HepG2 (cell line): ENCODE data around the gene RAD18. TPM values are rescaled to one million over a fixed set of nuclear protein-coding genes. Genes with fewer than 3 reads are reported as not detected.

Source experiments
- HBP1 ChIP-seq: IDR thresholded peaks from 2 replicates; pipeline ENCODE4 v1.6.1; 2016; ENCODE audit warnings: low read depth, control low read depth
- HDAC2 ChIP-seq: sonication (generic); formaldehyde crosslinking; IDR thresholded peaks from 2 replicates; pipeline ENCODE4 v1.4.0; 2020; ENCODE audit warnings: missing genetic modification reagents
- HMGXB4 ChIP-seq, 2 experiments: sonication (generic) in 1 of 2; formaldehyde crosslinking in 1 of 2; IDR thresholded peaks; 2 replicates each; pipeline versions ENCODE4 v1.4.0 to v1.6.1; 2018 to 2020; ENCODE audit warnings: missing genetic modification reagents in 2 of 2, borderline replicate concordance in 1 of 2, low read depth in 1 of 2, mild to moderate bottlenecking in 1 of 2, missing biosample characterization in 1 of 2
- JUN ChIP-seq: sonication (generic); formaldehyde crosslinking; IDR thresholded peaks from 2 replicates; pipeline ENCODE4 v1.4.0; 2020; ENCODE audit warnings: mild to moderate bottlenecking, missing genetic modification reagents
- RORA ChIP-seq: sonication (generic); formaldehyde crosslinking; IDR thresholded peaks from 2 replicates; pipeline ENCODE4 v1.5.0; 2020; ENCODE audit warnings: mild to moderate bottlenecking, missing genetic modification reagents, moderate library complexity
- ZNF260 ChIP-seq: sonication (generic); formaldehyde crosslinking; IDR thresholded peaks from 2 replicates; pipeline ENCODE4 v1.4.0; 2020; ENCODE audit warnings: missing genetic modification reagents, low read depth, mild to moderate bottlenecking, borderline replicate concordance
- ZNF564 ChIP-seq: sonication (generic); formaldehyde crosslinking; IDR thresholded peaks from 2 replicates; pipeline ENCODE4 v1.8.1; 2023; ENCODE audit warnings: mild to moderate bottlenecking, missing genetic modification reagents
- ZNF572 ChIP-seq: sonication (generic); formaldehyde crosslinking; IDR thresholded peaks from 2 replicates; pipeline ENCODE4 v1.5.1; 2020; ENCODE audit warnings: mild to moderate bottlenecking, missing genetic modification reagents
- ZNF607 ChIP-seq: sonication (generic); formaldehyde crosslinking; IDR thresholded peaks from 2 replicates; pipeline ENCODE4 v1.5.1; 2020; ENCODE audit warnings: missing genetic modification reagents, mild to moderate bottlenecking, borderline replicate concordance
- polyA plus RNA-seq, 8 experiments: library from polyadenylated mRNA; depleted of rRNA in 3 of 8; stranded (reverse) in 7 of 8; unstranded in 1 of 8; fragments of >200 nt; fragmentation: Illumina TruSeq in 4 of 8; extraction: Trizol in 4 of 8; gene quantifications; 2 replicates each; pipeline versions ENCODE4 v1.2.1 to v1.2.3, GENCODE V29; 2011 to 2016; ENCODE audit warnings: low read depth in 4 of 8, missing spikeins in 1 of 8, mixed read lengths in 1 of 8; ENCODE audit not compliant: insufficient read depth in 1 of 8
- total RNA-seq, 5 experiments: library from RNA; depleted of rRNA; stranded (reverse); fragments of >200 nt; fragmentation: Illumina TruSeq; extraction: Trizol; gene quantifications; 2 replicates each; pipeline ENCODE4 v1.2.3, GENCODE V29; 2016; ENCODE audit warnings: low read depth in 1 of 5
- TF ChIP-seq, protein P1 (sequence below), 2 experiments: sonication (generic) in 1 of 2; formaldehyde crosslinking in 1 of 2; IDR thresholded peaks; 2 replicates each; pipeline versions ENCODE4 v1.4.0 to v1.6.1; 2016 to 2020; ENCODE audit warnings: borderline replicate concordance in 1 of 2, low read depth in 1 of 2, mild to moderate bottlenecking in 1 of 2, missing genetic modification reagents in 1 of 2
- TF ChIP-seq, protein P2 (sequence below): sonication (generic); formaldehyde crosslinking; IDR thresholded peaks from 2 replicates; pipeline ENCODE4 v1.5.0; 2020; ENCODE audit warnings: mild to moderate bottlenecking, low read depth, missing genetic modification reagents, borderline replicate concordance
- TF ChIP-seq, protein P3 (sequence below): sonication (generic); formaldehyde crosslinking; IDR thresholded peaks from 2 replicates; pipeline ENCODE4 v1.4.0; 2020; ENCODE audit warnings: missing genetic modification reagents, mild to moderate bottlenecking, borderline replicate concordance
- TF ChIP-seq, protein P4 (sequence below): IDR thresholded peaks from 2 replicates; pipeline ENCODE4 v1.6.1; 2016; ENCODE audit warnings: low read depth

Gene RAD18
- total and polyA plus RNA-seq, 2 of the 13 experiments (the other 11 are each of a cell fraction or from before 2014, with no cell fraction given), result 5.9 to 20.7 TPM

- TF ChIP-seq HMGXB4 (CRISPR knock-in tag; IDR thresholded peaks at IDR 0.05; ENCODE audit: borderline replicate concordance in 1 of 2, low read depth in 1 of 2) (peak in 1 of 2 experiments; percentile 17; a peak in 1 of 4 replicates), ZNF564 (CRISPR knock-in tag) (no peak), RORA (no peak), ZNF260 (CRISPR knock-in tag) (no peak), JUN (CRISPR knock-in tag) (no peak), HDAC2 (peak; percentile 29; the same call in 1 of the 2 replicates), ZNF607 (CRISPR knock-in tag) (no peak), ZNF572 (CRISPR knock-in tag) (no peak), HBP1 (no peak)
- TF ChIP-seq, protein P1, sequence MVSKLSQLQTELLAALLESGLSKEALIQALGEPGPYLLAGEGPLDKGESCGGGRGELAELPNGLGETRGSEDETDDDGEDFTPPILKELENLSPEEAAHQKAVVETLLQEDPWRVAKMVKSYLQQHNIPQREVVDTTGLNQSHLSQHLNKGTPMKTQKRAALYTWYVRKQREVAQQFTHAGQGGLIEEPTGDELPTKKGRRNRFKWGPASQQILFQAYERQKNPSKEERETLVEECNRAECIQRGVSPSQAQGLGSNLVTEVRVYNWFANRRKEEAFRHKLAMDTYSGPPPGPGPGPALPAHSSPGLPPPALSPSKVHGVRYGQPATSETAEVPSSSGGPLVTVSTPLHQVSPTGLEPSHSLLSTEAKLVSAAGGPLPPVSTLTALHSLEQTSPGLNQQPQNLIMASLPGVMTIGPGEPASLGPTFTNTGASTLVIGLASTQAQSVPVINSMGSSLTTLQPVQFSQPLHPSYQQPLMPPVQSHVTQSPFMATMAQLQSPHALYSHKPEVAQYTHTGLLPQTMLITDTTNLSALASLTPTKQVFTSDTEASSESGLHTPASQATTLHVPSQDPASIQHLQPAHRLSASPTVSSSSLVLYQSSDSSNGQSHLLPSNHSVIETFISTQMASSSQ (IDR thresholded peaks at IDR 0.05; ENCODE audit: low read depth), result no peak
- TF ChIP-seq, protein P1 (CRISPR knock-in tag; IDR thresholded peaks at IDR 0.05; ENCODE audit: borderline replicate concordance), result no peak
- TF ChIP-seq, protein P2, sequence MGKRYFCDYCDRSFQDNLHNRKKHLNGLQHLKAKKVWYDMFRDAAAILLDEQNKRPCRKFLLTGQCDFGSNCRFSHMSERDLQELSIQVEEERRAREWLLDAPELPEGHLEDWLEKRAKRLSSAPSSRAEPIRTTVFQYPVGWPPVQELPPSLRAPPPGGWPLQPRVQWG (CRISPR knock-in tag), result no peak
- TF ChIP-seq, protein P3, sequence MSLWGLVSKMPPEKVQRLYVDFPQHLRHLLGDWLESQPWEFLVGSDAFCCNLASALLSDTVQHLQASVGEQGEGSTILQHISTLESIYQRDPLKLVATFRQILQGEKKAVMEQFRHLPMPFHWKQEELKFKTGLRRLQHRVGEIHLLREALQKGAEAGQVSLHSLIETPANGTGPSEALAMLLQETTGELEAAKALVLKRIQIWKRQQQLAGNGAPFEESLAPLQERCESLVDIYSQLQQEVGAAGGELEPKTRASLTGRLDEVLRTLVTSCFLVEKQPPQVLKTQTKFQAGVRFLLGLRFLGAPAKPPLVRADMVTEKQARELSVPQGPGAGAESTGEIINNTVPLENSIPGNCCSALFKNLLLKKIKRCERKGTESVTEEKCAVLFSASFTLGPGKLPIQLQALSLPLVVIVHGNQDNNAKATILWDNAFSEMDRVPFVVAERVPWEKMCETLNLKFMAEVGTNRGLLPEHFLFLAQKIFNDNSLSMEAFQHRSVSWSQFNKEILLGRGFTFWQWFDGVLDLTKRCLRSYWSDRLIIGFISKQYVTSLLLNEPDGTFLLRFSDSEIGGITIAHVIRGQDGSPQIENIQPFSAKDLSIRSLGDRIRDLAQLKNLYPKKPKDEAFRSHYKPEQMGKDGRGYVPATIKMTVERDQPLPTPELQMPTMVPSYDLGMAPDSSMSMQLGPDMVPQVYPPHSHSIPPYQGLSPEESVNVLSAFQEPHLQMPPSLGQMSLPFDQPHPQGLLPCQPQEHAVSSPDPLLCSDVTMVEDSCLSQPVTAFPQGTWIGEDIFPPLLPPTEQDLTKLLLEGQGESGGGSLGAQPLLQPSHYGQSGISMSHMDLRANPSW (CRISPR knock-in tag), result no peak
- TF ChIP-seq, protein P4, sequence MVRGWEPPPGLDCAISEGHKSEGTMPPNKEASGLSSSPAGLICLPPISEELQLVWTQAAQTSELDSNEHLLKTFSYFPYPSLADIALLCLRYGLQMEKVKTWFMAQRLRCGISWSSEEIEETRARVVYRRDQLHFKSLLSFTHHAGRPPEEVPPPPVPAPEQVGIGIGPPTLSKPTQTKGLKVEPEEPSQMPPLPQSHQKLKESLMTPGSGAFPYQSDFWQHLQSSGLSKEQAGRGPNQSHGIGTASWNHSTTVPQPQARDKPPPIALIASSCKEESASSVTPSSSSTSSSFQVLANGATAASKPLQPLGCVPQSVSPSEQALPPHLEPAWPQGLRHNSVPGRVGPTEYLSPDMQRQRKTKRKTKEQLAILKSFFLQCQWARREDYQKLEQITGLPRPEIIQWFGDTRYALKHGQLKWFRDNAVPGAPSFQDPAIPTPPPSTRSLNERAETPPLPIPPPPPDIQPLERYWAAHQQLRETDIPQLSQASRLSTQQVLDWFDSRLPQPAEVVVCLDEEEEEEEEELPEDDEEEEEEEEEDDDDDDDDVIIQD (CRISPR knock-in tag), result peak; percentile 90
These were observed 18.4 kb upstream of the RAD18 start (continued) for GRCh38 chr3:8981700-8982099.
